HG03442 (cell line): ENCODE results near the gene CBLC.

Experiments
- ATAC-seq: cut with Tn5 transposase; IDR thresholded peaks from one replicate; pipeline ENCODE4 v1.9.1; 2021; ENCODE audit warnings: mild to moderate bottlenecking, moderate library complexity; ENCODE audit not compliant: unreplicated experiment

The CBLC gene

DNA sequence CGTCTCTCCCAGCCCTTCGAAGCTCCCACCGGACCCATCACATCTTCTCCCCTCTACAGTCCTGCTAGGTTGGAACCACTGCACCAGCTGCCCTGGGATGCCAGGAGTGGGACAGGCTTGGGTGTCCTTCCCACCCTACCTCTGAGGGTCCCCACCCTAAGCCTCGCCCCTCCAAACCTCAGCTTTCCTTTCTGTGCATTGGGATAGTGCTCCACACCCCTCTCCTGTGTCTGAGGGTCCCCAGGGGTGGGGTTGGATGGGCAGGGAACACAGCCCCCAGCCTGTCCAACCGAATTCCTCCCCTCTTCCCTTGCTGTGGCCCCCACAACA lies 31.1 kb upstream of the CBLC start:
- ATAC-seq = no peak

DNA sequence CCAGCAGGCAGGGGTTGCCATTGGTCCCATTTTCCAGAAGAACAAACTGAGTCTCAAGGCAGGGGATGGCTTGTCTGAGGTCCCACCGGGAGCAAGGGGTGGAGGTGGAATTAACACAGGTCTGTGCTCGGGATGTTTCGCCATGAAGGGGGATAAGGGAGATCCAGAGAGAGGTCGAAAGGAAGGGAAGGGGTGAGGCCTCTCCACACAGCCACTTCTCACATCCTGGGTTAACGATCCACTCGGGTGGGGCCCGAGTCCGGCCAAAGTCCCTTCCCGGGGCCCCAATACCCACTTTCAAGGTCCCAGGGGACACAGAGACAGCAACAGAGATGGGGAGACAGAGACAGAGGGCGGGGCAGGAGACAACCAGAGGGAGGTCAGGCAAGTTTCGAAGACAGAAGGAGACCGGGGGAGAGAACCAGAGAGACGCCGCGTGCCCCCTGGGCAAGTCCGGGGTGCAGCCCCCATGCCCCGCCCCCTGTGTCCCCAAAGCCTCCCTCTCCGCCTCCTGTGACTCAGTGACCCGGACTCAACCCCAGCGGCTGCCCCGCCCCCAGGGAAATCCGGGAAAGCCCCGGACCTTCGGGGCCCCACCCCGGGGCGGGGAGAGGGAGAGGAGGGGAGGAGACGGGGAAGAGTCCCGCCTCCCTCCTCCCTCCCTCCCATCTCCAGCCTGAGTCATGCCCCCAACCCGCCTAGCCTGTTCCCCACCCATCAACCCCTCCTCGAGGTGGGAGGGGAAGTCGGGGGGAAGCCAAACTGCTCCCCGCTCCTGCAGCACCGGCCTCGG lies 30.5 kb upstream of the CBLC start:
- ATAC-seq = no peak

DNA sequence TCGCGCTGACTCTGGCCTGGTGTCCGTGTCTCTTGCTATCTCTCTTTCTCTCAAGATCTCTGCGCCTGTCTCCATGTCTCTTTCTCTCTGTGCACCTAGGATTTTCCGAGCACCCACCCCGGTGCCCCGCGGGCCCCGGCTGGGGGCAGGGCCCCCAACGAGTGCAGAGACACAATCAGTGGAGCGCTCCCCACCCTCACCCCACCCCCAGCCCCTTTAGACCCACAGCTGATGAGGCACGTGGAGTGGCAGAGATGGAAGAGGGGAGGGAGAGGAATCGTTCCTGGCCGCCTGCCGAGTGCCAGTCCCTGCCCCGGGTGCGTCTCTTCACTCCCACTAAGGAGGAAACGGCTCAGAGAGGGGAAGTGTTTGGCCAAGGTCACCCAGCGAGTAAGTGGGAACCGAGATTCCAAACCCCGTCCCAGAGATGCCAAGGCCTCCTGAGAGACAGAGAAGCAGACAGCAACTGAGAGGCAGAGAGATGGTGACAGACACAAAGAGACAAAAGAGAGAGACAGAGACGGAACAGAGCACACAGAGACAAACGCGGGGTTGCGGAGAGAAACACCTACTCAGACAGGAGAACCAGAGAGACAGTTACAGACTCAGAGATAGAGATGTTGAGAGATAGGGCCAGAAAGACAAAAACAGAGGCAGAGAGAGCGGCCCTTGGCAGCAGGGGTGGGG lies 29.8 kb upstream of the CBLC start:
- no peak for ATAC-seq

DNA sequence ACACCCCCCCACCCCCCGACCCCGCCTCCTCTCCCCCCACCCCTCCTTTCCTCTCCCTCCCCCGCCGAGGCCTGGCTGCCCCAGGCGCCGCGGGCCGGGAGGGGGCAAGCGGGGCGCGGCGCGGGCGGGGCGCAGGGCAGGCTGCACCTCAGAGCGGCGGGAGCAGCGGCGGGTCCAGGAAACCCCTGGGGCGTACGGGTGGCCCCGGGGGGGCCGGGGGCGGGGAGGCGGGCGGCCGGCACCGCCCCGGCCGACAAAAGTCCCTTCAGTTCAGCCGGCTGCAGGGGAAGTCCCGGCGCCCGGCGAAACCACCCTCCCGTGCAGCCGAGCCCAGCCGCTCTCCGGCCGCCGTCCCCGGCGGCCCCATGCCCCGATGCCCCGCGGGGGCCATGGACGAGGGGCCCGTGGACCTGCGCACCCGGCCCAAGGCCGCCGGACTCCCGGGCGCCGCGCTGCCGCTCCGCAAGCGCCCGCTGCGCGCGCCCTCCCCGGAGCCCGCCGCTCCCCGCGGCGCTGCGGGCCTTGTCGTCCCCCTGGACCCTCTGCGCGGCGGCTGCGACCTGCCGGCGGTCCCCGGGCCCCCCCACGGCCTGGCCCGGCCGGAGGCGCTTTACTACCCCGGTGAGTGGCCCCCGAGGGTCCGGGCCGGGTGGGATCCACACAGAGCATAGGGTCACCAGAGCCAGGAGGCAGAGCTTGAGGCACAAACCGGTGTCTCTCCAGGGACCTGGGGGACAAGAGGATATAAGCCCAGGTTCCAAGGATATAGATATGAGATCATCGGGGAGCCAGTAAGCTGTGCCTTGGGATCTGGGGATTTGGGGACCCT lies 29.1 kb upstream of the CBLC start, which contains the start of gene BCL3:
Gene BCL3 (plus strand): TSS at position 283 of the 829 bp plus-strand sequence. CDS start 83 bp downstream, at position 366.
- no peak for ATAC-seq

DNA sequence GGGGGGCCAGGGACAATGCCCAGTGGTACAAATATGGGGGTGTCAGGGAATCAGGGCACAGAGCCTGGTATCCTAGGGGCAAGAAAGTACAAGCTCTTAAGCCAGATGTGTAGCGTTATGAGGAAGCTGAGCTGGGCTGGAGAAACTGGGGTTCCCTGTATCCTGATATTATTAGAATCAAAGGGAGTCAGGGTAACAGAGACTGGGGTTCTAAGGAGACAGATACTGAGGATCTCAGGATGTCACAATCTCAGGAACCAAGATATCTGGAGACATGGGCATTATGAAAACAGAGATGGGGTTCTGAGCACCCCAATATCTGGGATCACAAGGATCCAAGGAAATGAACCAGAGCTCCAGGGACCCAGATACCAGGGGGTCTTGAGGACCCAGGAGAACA lies 28.4 kb upstream of the CBLC start:
- ATAC-seq = no peak

DNA sequence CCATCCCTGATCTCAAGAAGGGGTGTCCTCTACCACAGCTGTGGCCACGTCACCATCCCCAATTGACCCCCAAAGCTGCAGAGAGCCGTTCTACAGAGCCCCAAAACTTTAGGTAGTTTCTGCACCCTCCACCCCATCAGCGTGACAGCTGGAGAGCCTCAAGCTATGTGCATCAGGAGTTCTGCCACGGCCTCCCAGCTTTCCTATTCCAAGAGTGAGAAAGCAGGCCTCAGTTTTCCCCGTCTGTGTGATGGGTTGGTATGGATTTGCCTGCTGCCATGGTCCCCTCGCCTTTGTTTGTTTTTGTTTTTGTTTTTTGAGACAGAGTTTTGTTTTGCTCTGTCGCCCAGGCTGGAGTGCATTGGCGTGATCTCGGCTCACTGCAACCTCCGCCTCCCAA lies 27.7 kb upstream of the CBLC start:
- ATAC-seq = no peak

DNA sequence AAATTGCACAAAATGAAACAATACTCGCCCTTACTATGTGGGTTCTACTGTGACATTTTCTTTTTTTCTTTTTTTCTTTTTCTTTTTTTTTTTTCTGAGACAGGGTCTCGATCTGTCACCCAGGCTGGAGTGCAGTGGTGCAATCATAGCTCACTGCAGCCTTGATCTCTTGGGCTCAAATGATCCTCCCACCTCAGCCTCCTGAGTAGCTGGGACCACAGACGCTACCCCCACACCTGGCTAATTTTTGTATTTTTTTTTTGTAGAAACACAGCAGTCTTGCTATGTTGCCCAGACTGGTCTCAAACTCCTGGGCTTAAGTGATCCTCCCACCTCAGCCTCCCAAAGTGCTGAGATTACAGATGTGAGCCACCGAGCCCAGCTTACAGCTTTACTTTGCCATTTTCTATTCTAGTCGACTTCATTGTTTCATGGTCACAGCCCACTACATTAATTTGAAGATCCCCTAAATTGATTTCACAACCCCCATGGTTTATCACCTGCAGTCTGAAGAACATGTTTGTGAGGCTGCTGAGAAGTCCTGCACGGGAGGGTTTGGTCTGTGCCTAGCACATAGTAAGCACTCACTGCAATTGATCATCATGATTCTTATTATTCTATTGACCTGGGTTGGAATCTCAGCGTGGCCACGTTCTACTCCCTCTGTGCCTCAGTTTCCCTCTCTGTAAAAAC lies 25.4 kb upstream of the CBLC start:
- no peak for ATAC-seq

DNA sequence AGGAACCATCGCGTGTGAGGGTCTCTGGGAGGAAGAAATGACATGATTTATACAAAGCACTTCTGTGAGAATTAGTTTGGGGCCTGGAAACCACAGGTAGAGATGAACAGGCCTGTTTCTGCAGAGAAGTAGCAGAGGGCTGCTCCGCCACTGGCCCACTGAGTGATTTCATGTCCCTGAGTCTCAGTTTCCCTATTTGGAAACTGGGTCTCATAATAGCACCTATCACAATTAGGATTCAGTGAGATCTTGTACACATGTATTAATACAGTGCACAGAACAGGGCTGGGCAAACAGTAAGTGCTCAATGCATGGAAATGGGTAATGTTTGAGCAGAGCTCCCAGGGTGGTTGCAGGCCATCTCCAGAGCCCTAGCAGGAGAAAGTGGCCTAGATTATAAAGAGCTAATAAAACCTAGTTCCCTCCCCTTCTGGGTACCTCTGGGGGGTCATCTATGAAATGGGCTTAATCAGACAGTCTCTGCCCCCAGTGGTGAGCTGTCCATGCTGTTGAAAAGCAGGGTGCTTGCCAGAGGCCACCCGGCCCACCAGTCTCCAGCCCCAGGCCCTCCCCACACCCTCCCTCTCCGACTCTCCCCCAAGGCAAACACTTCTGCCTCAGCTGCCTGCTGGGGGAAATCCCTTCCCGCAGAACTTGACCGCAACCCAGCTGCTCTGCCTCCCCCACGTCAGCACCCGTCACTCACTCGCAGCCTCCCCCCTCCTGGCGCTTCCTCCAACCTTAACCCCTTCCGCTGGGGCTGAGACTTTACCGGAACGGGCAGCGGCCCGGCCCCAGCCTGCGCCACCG lies 24.7 kb upstream of the CBLC start:
- peak; percentile 66 for ATAC-seq

DNA sequence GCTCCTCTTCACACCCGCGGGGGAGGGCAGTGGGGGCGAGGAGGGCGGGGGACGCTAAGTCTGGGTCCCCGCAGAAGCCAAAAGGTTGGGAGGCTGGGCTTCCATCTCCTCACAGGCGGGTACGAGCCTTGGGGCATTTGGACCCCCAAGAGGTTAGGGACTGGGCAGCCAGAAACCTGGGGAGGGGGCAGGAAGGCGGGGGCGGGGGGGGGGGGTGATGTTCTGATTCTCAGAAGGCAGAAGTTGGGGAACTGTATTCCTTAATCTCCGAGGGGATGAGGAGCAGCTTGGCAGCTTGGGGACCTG lies 24.1 kb upstream of the CBLC start:
- no peak for ATAC-seq

DNA sequence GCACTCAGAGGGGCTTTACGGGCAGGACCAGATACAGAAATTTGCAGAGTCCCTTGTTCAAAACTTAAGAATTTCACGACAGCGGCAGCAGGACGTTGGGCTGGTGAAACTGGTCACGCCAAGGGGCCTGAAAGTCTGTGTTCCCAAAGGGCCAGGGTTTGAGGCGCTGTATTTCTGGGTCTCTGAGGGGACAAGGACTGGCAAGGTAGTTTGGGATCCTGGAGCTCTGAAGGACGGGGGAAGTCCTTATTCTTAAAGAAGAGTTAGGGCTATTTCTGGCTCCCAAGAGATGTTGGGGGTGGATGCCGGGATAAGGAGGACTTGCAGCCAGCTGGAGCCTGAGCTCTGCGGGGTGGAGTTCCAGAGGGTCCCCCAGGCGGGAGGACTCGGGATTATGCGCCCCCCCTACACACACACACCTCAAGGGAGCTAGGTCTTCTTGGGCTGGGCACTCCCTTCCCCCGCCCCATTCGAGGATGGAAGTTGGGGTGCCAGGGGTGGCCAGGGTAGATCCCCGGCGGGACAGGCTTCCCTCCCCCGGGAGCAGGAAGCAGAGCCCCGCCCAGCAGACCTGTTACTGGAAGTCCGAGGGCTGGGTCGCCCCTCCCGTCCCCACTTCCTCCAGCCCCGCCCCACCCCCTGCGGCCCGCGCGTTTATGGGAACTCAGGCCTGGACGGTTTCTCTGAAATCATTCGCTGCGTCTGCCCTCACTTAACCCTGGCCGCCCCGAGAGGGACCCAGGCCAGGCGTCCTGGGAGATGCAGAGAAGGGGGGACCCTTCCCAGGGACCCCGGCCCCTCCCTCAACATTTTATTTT lies 23.5 kb upstream of the CBLC start:
- ATAC-seq = peak; percentile 0

DNA sequence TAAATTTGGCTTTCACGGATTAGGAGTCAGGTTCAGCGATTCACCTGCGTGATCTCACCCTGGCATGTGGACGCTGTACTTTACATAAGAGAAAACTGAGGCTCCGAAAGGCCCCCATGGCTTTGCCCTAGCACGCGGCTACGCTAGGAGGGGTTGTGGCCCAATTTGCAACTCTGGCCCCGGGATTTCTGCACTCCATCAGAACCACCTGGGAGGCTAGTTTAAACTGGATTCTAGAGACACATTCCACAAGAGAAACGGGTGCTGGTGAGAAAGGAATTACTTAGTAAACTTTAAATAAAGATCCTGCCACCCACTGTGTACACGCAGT lies 23.0 kb upstream of the CBLC start:
- ATAC-seq = no peak

DNA sequence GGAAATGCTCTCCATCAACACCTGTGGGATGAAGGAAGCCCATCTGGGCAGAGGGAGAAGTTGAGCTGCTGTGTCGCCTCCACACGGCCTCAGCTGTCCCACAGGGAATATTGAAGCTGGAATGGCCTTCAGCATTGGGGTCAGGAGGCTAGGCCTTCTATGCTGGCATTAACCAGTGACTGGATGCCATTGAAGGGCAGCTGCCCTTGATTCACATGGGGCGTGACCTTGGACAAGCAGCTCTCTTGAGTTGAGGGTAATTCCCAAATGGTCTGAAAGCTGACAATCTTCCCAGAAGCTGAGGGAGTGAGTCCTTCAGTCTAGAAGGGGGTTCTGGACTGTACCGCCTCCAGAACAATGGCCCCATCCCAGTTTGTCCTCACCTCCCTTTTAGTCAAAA lies 22.5 kb upstream of the CBLC start:
- ATAC-seq = no peak

DNA sequence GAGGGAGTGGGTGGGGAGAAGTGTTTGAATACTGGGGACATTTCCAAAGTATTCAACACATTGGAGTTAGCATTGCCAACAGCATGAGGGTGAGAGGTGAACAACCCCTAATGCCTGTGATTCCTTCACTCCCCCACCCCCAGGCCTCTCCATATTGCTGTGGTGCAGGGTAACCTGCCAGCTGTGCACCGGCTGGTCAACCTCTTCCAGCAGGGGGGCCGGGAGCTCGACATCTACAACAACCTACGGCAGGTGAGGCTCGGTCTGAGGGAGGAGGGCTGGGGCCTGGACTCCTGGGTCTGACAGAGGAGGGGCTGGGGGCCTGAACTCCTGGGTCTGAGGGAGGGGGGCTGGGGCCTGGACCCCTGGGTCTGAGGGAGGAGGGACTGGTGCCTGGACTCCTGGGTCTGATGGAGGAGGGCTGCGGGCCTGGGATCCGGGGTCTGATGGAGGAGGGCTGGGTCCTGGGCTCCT lies 21.6 kb upstream of the CBLC start:
- no peak for ATAC-seq

DNA sequence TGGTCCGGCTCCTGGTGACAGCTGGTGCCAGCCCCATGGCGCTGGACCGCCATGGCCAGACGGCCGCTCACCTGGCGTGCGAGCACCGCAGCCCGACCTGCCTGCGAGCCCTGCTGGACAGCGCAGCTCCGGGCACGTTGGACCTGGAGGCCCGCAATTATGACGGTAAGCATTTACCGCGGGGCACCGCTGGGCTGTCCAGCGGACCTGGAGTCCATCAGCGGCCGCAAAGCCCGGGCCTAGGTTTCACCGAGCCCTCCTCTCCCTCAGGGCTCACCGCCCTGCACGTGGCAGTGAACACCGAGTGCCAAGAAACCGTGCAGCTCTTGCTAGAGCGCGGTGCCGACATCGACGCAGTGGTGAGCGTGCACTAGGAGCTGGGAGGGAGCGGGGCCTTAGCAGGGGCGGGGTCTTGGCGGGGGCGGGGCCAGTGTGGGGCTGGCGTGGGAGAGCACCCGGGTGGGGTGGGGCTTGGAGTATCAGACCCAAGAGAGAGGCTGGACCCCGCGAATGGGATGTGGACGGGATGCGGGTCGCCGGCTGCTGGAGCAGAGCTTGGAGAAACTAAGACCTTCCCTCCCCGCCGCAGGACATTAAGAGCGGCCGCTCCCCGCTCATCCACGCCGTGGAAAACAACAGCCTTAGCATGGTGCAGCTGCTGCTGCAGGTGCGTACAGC lies 20.5 kb upstream of the CBLC start:
- ATAC-seq = no peak

DNA sequence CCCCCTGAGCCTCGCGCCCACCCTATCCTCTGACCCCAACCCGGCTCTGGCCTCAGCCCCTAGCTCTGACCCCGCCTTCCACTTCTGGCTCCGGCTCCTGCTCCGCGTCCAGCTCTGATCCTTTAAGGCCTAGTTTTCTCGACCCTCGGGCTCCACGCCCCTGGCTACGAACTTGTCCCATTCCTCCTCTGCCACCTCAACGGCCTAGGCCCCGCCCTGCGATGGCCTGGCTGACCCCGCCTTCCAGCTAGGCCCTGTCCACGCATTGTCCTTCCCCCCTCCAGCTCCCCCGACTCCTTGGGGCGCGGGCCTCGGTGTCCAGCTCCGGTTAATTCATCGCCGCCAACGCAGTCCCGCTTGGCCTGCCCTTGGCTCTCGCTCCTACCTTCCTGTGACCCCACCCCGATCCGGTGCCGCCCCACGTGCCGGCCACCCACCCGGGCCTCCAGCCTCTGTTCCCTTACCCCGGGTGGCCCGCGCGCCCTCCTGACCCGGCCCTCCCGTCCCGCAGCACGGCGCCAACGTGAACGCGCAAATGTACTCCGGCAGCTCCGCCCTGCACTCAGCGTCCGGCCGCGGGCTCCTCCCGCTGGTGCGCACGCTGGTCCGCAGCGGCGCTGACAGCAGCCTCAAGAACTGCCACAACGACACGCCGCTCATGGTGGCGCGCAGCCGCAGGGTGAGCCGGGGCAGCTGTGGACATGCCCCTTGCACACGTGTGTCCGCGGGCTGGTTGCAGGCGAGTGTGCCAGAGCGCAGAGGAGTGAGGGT lies 19.8 kb upstream of the CBLC start:
- no peak for ATAC-seq

DNA sequence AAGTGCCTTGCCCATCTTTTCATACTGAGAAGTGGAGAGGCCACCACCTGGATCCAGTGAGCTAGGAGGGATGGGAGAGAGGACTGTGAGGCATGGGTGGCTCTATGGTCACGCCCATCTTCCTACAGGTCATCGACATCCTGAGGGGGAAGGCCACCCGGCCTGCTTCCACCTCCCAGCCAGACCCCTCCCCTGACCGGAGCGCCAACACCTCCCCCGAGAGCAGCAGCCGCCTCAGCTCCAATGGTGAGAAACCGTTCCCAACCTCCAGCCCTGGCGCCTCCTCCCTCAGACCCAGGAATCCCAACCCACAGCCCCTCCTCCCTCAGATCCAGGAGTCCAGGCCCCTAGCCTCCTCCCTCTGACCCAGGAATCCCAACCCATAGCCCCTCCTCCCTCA lies 19.1 kb upstream of the CBLC start:
- no peak for ATAC-seq

DNA sequence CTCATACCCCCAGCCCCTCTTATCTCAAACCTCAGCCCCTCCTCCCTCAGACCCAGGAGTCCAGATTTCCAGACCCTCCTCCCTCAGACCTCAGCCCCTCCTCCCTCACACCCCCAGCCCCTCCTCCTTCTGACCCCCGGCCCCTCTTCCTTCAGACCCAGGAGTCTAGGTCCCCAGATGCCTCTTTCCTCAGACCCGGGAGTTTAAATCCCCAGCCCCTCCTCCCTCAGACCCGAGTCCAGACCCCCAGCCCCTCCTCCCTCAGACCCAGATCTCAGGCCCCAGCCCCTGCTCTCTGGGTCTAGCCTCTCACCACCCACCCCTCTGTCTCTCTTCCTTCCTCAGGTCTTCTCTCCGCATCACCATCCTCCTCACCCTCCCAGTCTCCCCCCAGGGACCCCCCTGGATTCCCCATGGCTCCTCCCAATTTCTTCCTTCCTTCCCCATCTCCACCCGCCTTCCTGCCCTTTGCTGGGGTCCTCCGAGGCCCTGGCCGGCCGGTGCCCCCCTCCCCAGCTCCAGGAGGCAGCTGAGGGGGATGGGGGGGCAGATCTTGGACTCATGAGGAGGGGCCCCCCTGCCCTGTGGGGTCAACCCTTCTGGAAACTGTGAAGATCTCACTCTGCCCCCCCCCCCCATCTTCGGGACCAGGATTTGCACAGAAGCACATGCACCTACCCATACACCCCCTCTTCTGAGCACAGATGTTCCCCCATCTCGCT lies 18.4 kb upstream of the CBLC start:
- ATAC-seq = no peak

DNA sequence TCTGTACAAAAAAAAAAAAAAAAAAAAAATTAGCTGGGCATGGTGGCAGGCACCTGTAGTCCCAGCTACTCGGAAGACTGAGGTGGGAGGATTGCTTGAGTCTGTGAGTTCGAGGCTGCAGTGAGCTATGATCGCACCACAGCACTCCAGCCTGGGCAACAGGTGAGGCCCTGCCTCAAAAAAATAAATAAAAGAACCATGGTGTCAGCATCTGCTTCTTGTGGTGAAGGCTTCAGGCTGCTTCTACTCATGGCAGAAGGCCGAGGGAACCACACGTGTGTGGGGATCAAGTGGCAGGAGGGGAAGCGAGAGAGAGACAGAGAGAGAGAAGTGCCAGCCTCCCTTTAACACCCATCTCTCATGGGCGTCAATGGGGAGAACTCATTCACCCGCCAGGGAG lies 15.7 kb upstream of the CBLC start:
- ATAC-seq = no peak
